Left forelimb (tissue), 1 donor: Measurements from ENCODE around the gene BRINP3.
"Not testable (repeated sequence)": the region's sequence is repeated elsewhere in the genome, so short reads cannot be mapped to it uniquely, and the experiment has no call there.

Source experiments
- DNase-seq: peaks from one replicate; pipeline ENCODE4 v3.0.0-alpha.2; 2018; ENCODE audit warnings: low spot score

BRINP3 gene

DNA sequence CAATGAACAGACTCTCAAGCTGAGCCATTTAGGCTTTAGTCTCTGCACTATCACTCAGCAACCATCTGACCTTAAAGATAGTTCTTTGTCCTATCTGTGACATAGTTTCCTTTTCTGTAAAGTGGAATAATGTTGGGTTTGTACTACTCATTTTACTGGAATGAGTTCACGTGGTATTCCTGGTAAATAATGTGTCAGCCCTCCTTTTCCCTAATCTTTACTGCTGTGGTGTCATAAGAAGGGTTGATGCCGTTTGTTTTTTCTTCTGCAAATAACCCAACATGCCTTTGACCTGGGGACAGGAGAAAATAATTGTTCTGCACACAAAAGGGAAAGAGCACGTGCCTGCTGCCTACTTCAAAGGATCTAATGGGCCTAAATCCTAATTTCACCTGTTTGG lies 297.8 kb downstream of the BRINP3 start:
- no peak for DNase-seq

DNA sequence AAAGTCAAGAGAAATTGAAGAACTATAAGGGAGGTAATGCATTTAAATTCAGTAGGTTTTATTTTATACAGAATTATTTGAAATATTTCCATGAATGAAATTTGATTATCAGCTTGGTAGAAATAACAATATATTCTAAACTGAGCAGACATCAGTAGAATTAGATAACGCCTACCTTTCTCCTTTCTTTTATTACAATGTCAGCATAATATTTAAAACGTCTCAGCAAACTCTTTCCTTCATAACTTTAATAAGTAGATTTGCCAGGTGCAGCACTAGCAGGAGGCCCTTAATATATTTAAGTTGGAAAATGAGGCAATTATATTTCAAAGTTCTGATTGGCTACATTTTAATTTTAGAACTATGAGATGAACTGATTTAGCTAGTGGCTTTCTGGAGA lies 298.8 kb downstream of the BRINP3 start:
- no peak for DNase-seq

GRCh38 chr1:190177555-190177954 lies 300.1 kb downstream of the BRINP3 start:
- no peak for DNase-seq

- DNase-seq: no peak
Observed at GRCh38 chr1:190176776-190177175, 300.9 kb downstream of the BRINP3 start.

DNA sequence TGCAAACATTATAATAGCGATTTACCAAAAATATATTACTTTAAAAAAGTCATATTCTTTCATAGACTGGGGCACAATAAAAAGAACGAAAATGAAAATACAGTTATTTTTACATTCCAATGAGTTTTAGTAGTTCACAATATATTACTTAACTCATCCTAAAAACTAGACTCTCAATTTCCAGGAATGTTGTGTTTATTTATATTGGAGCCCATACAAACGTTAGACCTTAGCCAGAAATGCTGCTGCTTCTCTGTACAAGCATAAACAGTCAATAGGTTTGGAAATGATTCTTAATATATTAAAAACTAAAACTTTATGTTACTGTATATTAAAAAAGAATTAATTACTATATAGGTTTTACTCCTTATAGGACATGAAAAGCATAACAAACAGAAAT lies 302.3 kb downstream of the BRINP3 start:
- DNase-seq: no peak

GRCh38 chr1:190172651-190173430 lies 304.8 kb downstream of the BRINP3 start:
- DNase-seq: no peak

GRCh38 chr1:190170321-190170720 lies 307.3 kb downstream of the BRINP3 start:
- no peak for DNase-seq

DNA sequence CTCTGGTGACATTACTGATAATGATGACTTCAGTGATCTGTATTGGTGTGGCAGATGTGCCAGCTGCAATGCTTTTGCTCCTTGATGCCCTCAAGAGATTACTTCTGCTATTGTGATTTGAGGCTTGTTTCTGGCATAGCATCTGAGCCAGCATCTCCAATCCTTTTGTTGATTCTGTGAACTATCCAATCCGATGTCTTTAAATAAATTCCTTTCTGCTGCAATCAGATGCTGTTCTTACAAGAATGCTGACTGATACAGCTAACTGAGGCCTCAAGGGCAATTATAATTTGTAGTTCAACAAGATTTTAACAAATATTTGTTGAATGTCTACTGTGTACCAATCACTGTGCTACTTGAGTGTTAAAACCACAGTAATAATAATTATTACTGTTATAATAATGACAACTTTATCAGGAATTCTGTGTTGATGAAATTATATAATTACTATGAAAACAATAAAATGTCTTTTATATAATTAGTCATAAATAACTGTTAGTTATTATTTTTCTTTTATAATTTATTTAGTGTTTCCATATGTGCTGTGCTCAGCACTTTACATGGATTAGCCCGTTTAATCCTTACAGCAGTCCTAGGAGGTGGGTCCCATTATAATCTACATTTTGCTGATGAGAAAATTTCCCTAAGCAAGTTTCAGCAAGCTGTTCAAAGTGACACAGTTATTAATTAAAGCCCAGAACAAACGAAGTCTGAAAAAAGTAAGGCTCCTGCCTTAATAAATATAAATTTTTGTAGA lies 308.2 kb downstream of the BRINP3 start:
- no peak for DNase-seq

DNA sequence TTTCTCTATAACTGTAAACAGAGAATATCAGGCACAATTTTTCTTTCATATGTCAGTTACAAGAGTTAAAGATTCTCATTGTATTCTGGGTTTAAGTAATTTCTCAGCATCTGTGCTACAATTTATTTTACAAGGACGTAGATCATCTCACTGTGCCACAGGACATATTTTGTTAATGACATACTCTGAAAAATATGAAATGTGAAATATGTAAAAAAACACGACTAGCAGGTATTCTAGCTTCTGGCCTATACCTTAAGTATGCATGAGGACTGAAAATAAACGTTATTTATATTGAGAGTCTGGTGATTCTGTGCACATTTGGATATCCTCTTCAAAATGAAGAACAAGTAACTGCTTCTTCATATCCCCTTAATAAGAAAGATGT lies 308.8 kb downstream of the BRINP3 start:
- no peak for DNase-seq

DNA sequence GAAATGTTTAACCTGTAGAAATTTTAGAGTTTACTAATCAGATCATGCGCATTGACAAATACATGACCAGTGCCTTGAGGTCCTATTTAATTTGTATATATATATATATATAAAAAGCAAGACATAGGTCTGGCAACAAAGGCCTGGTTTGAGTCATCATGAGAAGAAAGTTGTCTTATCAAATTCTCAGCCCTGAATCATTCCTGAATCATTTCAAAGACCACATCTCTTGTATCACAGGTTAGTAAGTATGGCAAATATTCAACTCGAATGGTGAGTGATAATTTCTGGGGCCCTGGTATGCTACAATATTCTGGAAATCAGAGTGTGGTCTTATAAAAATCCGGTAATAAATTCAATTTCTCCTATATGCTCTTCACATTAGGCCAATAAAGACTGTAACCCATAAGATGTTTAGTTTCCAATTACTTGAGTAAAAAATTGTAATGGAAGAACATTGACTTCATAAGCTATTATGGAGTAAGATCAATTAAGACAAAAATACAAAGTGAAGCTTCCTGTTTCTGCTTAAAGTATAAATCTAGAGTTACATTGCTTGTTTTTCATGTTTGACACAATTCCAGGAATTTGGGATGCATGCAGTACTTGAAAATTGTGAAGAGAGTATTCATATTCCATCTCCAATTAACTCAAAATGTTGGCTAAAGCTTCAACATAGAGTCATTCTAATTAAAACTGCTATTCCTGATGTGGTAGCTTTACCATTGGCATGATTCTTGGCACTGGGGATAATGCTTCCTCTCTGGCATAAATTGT lies 309.4 kb downstream of the BRINP3 start:
- no peak for DNase-seq

DNA sequence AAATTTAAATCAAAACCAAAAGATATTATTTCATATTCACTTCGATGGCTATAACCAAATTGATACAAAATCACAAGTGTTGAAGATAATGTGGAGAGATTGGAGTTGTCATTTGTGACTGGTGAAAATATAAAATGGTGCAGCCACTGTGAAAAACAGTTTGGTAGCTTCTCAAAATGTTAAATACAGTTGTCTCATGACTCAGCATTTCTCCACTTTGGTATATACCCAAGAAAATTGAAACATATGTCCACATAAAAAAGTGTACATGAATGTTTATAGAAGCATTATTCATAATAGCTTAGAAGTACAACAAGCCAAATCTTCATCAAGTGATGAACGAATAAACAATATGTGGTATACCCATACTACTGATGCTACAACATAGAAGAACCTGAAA lies 318.5 kb downstream of the BRINP3 start:
- no peak for DNase-seq

DNA sequence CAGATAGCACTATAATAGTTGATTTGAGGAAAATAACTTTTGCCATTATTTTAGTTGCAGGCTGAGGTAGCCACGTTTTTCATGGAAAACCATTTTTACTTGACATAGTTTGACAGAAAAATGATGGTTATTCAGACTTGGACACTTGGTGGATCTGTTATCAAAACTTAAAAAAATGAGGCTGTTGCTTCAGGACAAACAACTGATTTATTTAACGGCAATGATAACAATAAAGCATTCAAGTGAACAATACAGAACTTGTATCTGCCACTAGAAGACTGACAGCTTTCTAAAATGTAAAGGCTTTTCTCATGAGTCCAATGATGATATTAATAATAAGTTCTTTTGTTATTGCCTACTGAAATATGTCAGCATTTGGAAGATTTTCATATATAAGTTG lies 322.9 kb downstream of the BRINP3 start:
- DNase-seq: no peak

GRCh38 chr1:190147616-190148015 lies 330.0 kb downstream of the BRINP3 start:
- no peak for DNase-seq

GRCh38 chr1:190144650-190145049 lies 333.0 kb downstream of the BRINP3 start:
- no peak for DNase-seq

GRCh38 chr1:190140644-190141043 lies 337.0 kb downstream of the BRINP3 start:
- no peak for DNase-seq

DNA sequence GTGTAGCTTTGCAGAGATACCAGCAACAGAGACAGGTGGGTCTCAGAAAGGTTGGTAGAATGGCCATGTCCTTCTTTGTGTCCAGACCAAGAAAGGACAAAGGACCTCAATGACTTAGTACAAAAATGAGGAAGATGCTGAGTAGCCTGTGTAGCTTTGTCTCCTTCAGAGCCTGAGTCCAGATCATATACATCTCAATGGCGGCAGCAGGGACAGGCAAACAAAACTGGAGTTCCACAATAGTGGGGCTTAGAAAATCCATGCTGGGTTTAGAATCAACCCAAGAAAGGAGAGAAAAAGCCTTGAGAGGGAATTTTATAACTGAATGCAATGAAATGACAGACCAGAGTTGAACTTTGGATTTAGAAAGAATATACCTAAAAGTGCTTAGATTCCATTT lies 339.0 kb downstream of the BRINP3 start:
- no peak for DNase-seq

DNA sequence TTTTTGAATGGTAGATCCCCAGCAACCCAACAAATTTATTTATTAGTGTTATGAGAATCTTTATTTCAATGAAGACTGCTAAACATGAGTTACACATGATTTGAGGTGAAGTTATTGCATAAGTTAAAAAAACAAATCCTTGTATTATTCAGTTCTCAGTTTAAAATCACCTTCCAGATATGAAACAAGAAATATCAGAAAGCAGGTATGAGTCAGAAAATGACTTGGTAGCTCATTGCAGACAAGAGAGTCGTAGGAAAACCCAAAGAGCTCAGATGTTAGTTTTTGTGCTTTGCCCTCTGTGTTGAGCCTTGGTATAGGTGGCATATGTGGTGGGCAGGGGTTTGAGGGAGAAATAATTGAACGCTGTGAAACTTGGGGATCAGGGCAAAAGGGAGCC lies 339.4 kb downstream of the BRINP3 start:
- DNase-seq: no peak

- DNase-seq: no peak
Observed at GRCh38 chr1:190129366-190129765, 348.3 kb downstream of the BRINP3 start.

DNA sequence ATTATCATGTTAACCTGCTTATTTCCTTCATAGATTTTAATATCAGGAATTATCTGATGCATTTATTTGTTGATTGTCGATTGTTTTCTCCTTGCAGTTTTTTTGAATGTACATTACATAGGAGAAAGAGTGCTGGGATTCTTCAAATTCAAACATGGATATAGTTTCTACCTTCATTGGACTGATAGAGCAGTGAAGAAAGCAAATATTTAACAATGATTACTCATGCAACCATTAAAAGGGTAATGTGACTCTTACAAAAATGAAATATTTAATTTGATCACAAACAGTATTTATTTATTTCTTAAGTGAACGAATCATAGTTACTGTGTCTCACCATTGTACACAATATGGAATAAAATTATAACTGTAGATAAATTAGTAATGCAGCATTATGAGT lies 350.9 kb downstream of the BRINP3 start:
- no peak for DNase-seq

DNA sequence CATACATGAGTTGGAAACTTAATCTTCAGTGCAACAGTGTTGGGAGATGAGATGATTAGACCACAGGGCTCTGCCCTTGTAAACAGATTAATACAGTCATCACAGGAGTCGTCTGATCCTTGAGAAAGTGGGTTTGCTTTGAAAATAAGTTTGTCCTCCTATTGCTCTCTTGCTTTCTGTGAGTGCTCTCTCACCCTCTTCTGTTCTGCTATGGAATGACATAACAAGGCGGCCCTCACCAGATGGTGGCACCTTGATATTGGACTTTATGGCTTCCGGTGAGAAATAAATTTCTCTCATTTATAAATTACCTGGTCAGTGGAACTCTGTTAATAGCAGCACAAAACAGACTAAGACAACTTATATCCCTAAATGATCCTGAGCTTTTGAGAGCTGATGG lies 353.6 kb downstream of the BRINP3 start:
- DNase-seq: no peak

GRCh38 chr1:190120564-190120963 lies 357.1 kb downstream of the BRINP3 start:
- not testable (repeated sequence) for DNase-seq

DNA sequence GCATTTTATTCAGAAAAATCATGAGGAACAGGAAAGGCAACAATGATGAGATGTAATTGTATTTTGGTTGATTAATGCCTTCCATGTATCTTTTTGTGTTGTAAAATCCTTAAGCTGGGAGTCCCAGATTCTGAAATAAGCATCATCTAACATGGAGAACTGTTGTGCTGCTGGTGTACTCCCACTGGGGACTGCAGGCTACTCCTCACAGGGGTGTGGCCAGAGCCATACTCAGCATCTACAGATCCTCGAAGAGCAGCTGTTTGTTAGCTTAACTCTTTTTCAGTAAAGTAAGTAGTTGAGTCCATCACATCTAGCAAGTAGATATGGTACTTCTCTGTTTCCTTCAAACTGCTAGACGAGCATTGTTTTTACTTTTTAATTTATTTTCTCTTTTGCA lies 358.0 kb downstream of the BRINP3 start:
- no peak for DNase-seq

DNA sequence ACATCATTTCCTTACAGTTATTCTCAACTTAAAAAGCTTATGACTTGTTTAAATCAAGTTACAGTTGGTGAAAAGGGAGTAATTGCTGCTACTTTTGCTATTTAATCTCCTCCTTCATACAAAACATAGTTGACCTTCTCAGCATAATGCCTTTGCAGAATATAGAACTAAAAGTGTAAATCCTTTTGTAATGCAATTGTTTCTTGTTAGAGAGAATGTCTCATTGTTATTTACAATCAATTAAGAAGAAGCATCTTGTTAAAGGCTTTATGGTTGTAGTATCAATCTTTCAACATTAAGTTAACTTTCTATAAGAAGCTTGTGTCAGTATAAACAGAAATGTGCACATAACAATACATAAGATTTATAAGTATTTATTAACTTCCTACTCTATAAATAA lies 360.7 kb downstream of the BRINP3 start:
- no peak for DNase-seq
